ENCODE results near the gene ERMP1.

The ERMP1 gene

DNA sequence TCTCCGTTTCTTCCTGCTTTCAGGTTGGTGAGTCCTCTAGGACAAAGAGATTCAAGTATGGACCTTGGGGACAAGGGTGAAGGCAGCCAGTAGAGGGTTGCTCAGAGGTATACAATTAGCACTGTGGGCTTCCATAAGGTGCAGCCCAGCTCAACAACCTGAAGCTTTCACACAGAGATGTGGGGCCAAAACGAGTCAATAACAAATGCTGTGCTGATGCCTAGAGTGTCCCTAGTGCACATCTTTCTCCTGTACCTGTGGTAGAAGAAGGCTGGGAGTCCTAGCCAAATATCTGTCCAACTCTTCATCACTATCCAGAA lies 37.1 kb upstream of the ERMP1 start:
- H3K36me3 ChIP-seq (ENCODE audit: insufficient read depth, low read length) = no peaks in the 10 kb centered on the region
- no peaks in the 10 kb centered on the region for H3K27me3 ChIP-seq (ENCODE audit: insufficient read depth, low read length)
- H3K4me1 ChIP-seq (ENCODE audit: control insufficient read depth, insufficient read depth, low read length, unreplicated experiment) = no peaks in the 10 kb centered on the region
- no peak overlapping the region for H3K4me3 ChIP-seq (ENCODE audit: low read depth, low read length)
- H3K79me2 ChIP-seq (ENCODE audit: control insufficient read depth, insufficient read depth, low read length, unreplicated experiment) = no peaks in the 10 kb centered on the region
- H2AFZ ChIP-seq (ENCODE audit: low read length, unreplicated experiment) = no peak overlapping the region
- no peak overlapping the region for H3K27ac ChIP-seq (ENCODE audit: low read depth, low read length)

DNA sequence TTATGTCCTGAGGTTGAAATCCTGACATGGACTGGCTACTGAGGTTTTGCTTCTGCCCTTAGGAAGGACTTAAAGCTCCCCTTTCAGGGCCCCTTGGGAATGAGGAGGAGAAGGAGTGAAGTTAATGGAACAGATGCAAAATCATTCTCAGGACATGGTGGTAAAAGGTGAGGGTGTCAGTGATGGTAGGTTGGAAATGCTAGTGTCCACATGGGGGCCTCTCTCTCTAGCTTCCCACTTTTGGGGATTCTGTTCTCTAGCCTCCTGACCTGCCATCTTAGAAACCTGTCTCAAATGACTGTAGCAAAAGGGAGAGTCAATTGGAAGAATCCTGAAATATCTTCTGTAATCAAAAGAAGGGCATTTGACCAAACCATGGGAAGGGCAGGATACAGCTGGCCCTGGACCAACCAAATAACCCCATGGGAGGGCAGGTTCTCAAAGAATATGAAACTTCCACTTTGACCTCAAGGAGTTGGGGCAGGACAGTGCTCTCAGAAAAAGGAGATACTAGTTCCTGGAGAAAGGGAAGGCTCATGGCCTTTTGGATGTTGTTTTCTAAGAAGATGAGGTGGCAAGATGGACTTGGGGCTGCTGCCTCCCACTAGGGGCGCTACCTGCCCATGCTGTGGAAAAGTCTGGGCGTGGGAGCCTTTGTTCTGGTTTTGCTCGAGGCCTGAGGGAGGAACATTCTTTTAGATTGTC lies 36.5 kb upstream of the ERMP1 start:
- Histone ChIP-seq H3K27me3 (ENCODE audit: insufficient read depth, low read length) (no peaks in the 10 kb centered on the region), H3K4me1 (ENCODE audit: control insufficient read depth, insufficient read depth, low read length, unreplicated experiment) (no peaks in the 10 kb centered on the region), H3K79me2 (ENCODE audit: control insufficient read depth, insufficient read depth, low read length, unreplicated experiment) (no peaks in the 10 kb centered on the region), H3K36me3 (ENCODE audit: insufficient read depth, low read length) (no peaks in the 10 kb centered on the region), H3K27ac (ENCODE audit: low read depth, low read length) (no peak overlapping the region), H3K4me3 (ENCODE audit: low read depth, low read length) (no peak overlapping the region), H2AFZ (ENCODE audit: low read length, unreplicated experiment) (no peak overlapping the region)

DNA sequence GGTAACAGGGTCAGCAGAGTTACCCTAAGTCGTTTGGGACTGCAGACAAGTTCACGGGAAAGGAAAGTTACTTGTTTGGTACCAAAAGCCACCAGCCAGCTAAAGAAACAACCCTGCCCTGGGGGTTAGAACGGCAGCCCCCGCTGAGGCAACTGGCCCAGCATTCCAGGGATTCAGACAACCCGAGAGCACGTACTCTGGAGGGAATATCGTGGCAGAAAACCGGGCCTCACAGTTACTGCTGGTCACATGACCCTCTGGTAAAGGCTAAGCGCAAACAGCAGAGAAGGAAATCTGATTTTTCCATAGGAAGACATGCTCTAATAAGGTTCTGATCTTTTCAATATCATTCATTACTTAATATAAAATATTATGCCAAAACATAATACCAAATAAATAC lies 35.3 kb upstream of the ERMP1 start:
- no peaks in the 10 kb centered on the region for H3K79me2 ChIP-seq (ENCODE audit: control insufficient read depth, insufficient read depth, low read length, unreplicated experiment)
- H3K27me3 ChIP-seq (ENCODE audit: insufficient read depth, low read length) = no peaks in the 10 kb centered on the region
- no peak overlapping the region for H3K4me3 ChIP-seq (ENCODE audit: low read depth, low read length)
- H3K36me3 ChIP-seq (ENCODE audit: insufficient read depth, low read length) = no peaks in the 10 kb centered on the region
- no peak overlapping the region for H3K27ac ChIP-seq (ENCODE audit: low read depth, low read length)
- H2AFZ ChIP-seq (ENCODE audit: low read length, unreplicated experiment) = no peak overlapping the region
- H3K4me1 ChIP-seq (ENCODE audit: control insufficient read depth, insufficient read depth, low read length, unreplicated experiment) = no peaks in the 10 kb centered on the region

DNA sequence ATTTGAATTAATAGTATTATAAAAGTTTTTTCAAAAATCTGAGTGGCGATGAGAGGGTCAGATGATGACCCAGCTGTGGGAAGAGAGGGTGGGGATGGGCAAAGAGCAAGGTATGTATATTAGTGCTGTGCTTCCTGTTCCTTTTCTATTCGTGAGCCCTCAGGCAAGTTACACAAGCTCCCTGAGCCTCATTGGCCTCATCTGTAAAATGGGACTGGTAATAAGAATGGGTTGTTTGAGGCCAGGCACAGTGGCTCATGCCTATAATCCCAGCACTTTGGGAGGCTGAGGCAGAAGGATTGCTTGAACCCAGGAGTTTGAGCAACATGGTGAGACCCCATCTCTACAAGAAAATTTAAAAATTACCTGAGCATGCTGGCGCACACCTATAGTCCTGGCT lies 33.8 kb upstream of the ERMP1 start:
- Histone ChIP-seq H3K27ac (ENCODE audit: low read depth, low read length) (no peak overlapping the region), H3K36me3 (ENCODE audit: insufficient read depth, low read length) (no peaks in the 10 kb centered on the region), H3K4me1 (ENCODE audit: control insufficient read depth, insufficient read depth, low read length, unreplicated experiment) (no peaks in the 10 kb centered on the region), H3K27me3 (ENCODE audit: insufficient read depth, low read length) (no peaks in the 10 kb centered on the region), H3K79me2 (ENCODE audit: control insufficient read depth, insufficient read depth, low read length, unreplicated experiment) (no peaks in the 10 kb centered on the region), H3K4me3 (ENCODE audit: low read depth, low read length) (no peak overlapping the region), H2AFZ (ENCODE audit: low read length, unreplicated experiment) (no peak overlapping the region)

DNA sequence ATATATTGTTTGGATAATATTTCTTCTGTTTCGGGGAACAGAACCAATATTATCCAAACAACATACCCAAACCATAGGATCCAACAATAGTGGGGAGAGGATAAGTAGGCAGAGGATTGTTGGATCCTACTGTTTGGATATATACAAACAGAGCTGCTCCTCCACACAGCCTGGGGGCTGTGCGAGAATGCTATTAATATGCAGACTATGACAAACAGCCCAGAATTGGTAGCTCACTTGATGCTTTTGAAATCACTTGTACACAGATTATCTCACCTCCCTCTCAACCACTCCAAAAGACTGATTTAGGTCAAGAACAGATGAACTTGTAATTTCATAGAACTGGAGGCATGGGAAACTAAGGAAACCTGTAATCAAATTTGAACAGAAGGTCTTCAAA lies 33.4 kb upstream of the ERMP1 start:
- H3K4me1 ChIP-seq (ENCODE audit: control insufficient read depth, insufficient read depth, low read length, unreplicated experiment) = no peaks in the 10 kb centered on the region
- H2AFZ ChIP-seq (ENCODE audit: low read length, unreplicated experiment) = no peak overlapping the region
- no peak overlapping the region for H3K27ac ChIP-seq (ENCODE audit: low read depth, low read length)
- no peaks in the 10 kb centered on the region for H3K36me3 ChIP-seq (ENCODE audit: insufficient read depth, low read length)
- no peaks in the 10 kb centered on the region for H3K79me2 ChIP-seq (ENCODE audit: control insufficient read depth, insufficient read depth, low read length, unreplicated experiment)
- H3K27me3 ChIP-seq (ENCODE audit: insufficient read depth, low read length) = no peaks in the 10 kb centered on the region
- H3K4me3 ChIP-seq (ENCODE audit: low read depth, low read length) = no peak overlapping the region

DNA sequence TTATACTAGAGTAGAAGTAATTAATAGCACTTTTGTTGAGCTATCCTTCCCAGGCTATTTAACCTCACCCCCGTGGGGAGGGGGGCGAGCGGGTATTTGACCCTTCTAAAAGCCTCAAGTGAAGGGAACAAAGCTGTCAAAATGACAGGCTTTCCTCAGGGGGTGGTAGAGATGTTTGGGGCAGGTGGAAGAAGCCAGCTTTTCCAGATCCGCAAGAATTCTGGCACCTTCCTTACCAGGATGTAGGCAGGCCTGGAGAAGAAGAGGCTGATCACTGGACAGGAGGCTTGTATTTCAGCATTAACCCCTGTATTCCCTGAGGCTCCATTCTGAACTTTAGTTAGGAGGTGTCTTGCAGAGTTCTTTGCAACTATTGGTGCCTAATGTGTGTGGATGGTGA lies 31.5 kb upstream of the ERMP1 start:
- Histone ChIP-seq H3K36me3 (ENCODE audit: insufficient read depth, low read length) (no peaks in the 10 kb centered on the region), H3K27ac (ENCODE audit: low read depth, low read length) (no peak overlapping the region), H3K27me3 (ENCODE audit: insufficient read depth, low read length) (peaks cover 2% of the 10 kb centered on the region), H3K4me1 (ENCODE audit: control insufficient read depth, insufficient read depth, low read length, unreplicated experiment) (no peaks in the 10 kb centered on the region), H3K79me2 (ENCODE audit: control insufficient read depth, insufficient read depth, low read length, unreplicated experiment) (no peaks in the 10 kb centered on the region), H3K4me3 (ENCODE audit: low read depth, low read length) (no peak overlapping the region), H2AFZ (ENCODE audit: low read length, unreplicated experiment) (no peak overlapping the region)

DNA sequence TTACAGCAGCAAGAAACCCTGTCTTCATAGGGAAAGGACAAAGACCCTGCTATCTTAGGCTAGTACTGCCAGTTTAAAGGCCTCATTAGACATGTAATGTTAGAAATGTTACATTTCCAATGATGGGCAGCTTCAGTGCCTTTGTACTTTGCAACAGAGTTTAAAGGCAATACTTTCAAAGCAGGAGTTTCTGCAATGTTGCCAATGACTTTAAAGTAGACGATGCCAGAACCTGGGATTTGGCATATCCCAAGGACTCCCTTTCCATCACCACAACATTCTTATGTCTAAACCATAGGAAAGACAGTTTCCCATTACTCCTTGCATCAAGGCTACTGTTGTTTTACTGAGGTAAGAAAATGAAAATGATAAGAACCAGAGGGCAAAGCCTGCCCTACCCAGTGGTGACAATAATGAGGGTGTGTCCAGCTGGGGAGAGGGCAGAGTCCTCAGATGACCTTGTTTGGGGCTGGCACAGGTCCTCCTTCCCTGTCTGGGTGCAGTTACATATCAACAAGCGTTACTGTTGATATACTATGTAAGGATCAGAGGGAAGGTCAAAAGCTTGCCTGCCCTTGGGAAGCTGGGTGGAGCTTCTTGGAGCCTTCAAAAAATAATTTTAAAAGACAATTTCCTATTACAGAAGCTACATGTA lies 30.3 kb upstream of the ERMP1 start:
- Histone ChIP-seq H3K4me1 (ENCODE audit: control insufficient read depth, insufficient read depth, low read length, unreplicated experiment) (no peaks in the 10 kb centered on the region), H3K36me3 (ENCODE audit: insufficient read depth, low read length) (no peaks in the 10 kb centered on the region), H3K27ac (ENCODE audit: low read depth, low read length) (no peak overlapping the region), H2AFZ (ENCODE audit: low read length, unreplicated experiment) (no peak overlapping the region), H3K4me3 (ENCODE audit: low read depth, low read length) (no peak overlapping the region), H3K27me3 (ENCODE audit: insufficient read depth, low read length) (peaks cover 7% of the 10 kb centered on the region), H3K79me2 (ENCODE audit: control insufficient read depth, insufficient read depth, low read length, unreplicated experiment) (no peaks in the 10 kb centered on the region)

DNA sequence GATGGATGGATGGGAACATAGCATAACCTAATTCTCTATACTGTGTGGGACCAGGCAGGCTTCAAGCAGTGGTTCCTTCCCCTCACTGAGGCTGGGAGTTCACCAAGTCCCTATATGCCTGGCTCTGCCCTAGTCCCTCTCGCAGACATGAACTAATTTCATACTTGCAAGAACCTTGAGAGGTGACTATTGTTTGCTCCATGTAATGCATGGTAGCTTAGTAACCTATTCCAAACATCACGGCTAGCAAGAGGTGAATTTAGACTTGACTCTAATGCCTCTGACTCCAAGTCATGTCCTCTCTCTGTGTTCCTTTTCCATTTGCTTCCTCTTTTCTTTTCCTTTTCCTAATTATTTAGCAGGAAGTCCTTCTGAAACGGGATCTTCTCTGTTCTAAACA lies 25.9 kb upstream of the ERMP1 start:
- Histone ChIP-seq H3K36me3 (ENCODE audit: insufficient read depth, low read length) (no peaks in the 10 kb centered on the region), H3K4me3 (ENCODE audit: low read depth, low read length) (no peak overlapping the region), H3K27ac (ENCODE audit: low read depth, low read length) (no peak overlapping the region), H3K79me2 (ENCODE audit: control insufficient read depth, insufficient read depth, low read length, unreplicated experiment) (no peaks in the 10 kb centered on the region), H3K4me1 (ENCODE audit: control insufficient read depth, insufficient read depth, low read length, unreplicated experiment) (no peaks in the 10 kb centered on the region), H2AFZ (ENCODE audit: low read length, unreplicated experiment) (no peak overlapping the region), H3K27me3 (ENCODE audit: insufficient read depth, low read length) (peaks cover 35% of the 10 kb centered on the region)

DNA sequence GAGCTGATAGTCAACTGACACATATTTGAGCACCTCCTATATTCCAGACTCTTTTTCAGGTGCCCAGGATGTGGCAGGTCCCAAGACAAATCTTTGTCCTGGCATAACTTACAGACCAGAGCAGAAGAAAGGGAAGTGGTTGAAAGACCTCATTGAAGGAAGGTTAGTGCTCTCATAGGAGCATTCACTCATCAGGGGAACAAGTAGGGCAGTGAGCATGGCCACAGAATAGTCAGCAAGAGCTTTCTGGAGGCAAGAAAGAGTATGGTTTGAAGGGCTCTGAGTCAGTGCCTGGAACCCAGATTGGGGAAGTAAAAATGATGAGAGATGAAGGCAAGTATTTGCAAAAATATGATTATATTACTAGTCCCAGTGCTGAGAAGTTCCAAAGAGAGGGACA lies 25.0 kb upstream of the ERMP1 start:
- Histone ChIP-seq H3K4me1 (ENCODE audit: control insufficient read depth, insufficient read depth, low read length, unreplicated experiment) (no peaks in the 10 kb centered on the region), H3K27ac (ENCODE audit: low read depth, low read length) (no peak overlapping the region), H2AFZ (ENCODE audit: low read length, unreplicated experiment) (no peak overlapping the region), H3K4me3 (ENCODE audit: low read depth, low read length) (no peak overlapping the region), H3K79me2 (ENCODE audit: control insufficient read depth, insufficient read depth, low read length, unreplicated experiment) (no peaks in the 10 kb centered on the region), H3K36me3 (ENCODE audit: insufficient read depth, low read length) (no peaks in the 10 kb centered on the region), H3K27me3 (ENCODE audit: insufficient read depth, low read length) (peaks cover 44% of the 10 kb centered on the region)

DNA sequence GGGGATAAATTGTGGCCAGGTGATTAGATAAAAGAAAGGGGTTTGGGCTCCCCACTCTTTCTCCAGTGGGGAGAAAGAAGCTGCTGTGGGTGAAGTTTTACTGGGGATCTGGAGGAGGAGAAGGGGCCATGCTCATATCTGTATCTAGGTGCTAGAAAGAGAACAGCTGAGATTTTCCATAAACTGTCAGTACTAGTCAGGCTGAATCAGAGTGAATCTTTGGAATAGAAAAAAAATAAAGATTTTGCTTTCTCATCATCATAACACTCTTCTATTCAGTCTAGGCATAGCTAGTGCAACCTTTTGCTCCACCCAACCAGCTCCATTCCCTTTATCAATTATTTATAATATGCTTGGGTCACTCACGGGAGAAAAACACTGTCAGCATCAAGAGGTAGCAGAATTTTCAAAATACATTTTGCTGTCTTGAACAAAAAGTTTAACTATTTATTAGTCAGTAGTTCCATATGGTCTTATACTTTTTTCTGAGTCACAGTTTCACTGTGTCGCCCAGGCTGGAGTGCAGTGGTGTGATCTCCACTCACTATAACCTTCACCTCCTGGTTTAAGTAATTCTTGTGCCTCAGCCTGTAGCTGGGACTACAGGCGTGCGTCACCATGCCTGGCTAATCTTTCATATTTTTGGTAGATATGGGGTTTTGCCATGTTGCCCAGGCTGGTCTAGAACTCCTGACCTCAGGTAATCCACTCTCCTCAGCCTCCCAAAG lies 21.3 kb upstream of the ERMP1 start:
- peaks cover 40% of the 10 kb centered on the region for H3K27me3 ChIP-seq (ENCODE audit: insufficient read depth, low read length)
- H3K79me2 ChIP-seq (ENCODE audit: control insufficient read depth, insufficient read depth, low read length, unreplicated experiment) = no peaks in the 10 kb centered on the region

DNA sequence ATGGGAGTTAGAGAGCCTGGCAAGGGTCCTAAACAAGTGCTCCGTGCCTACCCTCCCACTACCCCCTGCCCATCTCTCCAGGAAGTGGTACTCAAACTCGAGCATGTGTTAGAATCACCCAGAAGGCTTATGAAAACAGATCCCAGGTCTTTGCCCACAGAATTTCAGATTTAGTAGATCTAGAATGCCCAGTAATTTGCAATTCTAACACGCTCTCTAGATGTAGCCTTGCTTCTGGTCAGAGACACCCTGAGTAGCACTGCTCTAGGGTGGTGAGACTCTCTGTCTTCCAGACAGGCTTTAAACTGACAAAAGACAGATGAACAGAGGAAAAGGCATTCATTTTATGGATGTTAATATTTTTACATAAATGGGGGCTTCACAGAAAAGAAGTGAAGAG lies 20.7 kb upstream of the ERMP1 start:
- Histone ChIP-seq H3K4me3 (ENCODE audit: low read depth, low read length) (no peak overlapping the region), H3K79me2 (ENCODE audit: control insufficient read depth, insufficient read depth, low read length, unreplicated experiment) (no peaks in the 10 kb centered on the region), H3K36me3 (ENCODE audit: insufficient read depth, low read length) (no peaks in the 10 kb centered on the region), H3K27me3 (ENCODE audit: insufficient read depth, low read length) (peaks cover 36% of the 10 kb centered on the region), H2AFZ (ENCODE audit: low read length, unreplicated experiment) (no peak overlapping the region), H3K27ac (ENCODE audit: low read depth, low read length) (no peak overlapping the region), H3K4me1 (ENCODE audit: control insufficient read depth, insufficient read depth, low read length, unreplicated experiment) (peaks cover 11% of the 10 kb centered on the region)

More for the DNA sequence above, 21.3 kb upstream of the ERMP1 start:
- peaks cover 11% of the 10 kb centered on the region for H3K4me1 ChIP-seq (ENCODE audit: control insufficient read depth, insufficient read depth, low read length, unreplicated experiment)
- no peak overlapping the region for H3K4me3 ChIP-seq (ENCODE audit: low read depth, low read length)
- no peak overlapping the region for H2AFZ ChIP-seq (ENCODE audit: low read length, unreplicated experiment)
- no peak overlapping the region for H3K27ac ChIP-seq (ENCODE audit: low read depth, low read length)
- no peaks in the 10 kb centered on the region for H3K36me3 ChIP-seq (ENCODE audit: insufficient read depth, low read length)
